HT-29 (cell line): ENCODE data around the gene HMGCS1. TPM values are rescaled to one million over a fixed set of nuclear protein-coding genes. Genes with fewer than 3 reads are reported as not detected.
"Not testable (repeated sequence)": the region's sequence is repeated elsewhere in the genome, so short reads cannot be mapped to it uniquely, and the experiment has no call there.

Experiments
- DNase-seq: peaks from one replicate; pipeline ENCODE4 v3.0.0-alpha.2; 2015; ENCODE audit warnings: low spot score
- total RNA-seq: library from RNA; depleted of rRNA; stranded (reverse); fragments of >200 nt; shearing (Covaris generic); gene quantifications from 2 replicates; pipeline ENCODE4 v1.2.3, GENCODE V29; 2014; rRNA removed

Gene HMGCS1
- total RNA-seq, result 50.6 and 51.4 TPM in 2 replicates

GRCh38 chr5:43313035-43313853 is at the start of gene HMGCS1:
HMGCS1 (minus strand) TSS chr5:43313412; CDS start chr5:43298965, 14,447 bp downstream.
- DNase-seq, result peak; percentile 100

- DNase-seq, result no peak
Observed at GRCh38 chr5:43358726-43359125, 45.5 kb upstream of the HMGCS1 start.

- no peak for DNase-seq
Observed at GRCh38 chr5:43358301-43358700, 45.1 kb upstream of the HMGCS1 start.

- DNase-seq, result no peak
Observed at GRCh38 chr5:43357878-43358281, 44.7 kb upstream of the HMGCS1 start.

- no peak for DNase-seq
Observed at GRCh38 chr5:43357067-43357466, 43.9 kb upstream of the HMGCS1 start.

- DNase-seq, result no peak
Observed at GRCh38 chr5:43354774-43355173, 41.6 kb upstream of the HMGCS1 start.

GRCh38 chr5:43353668-43354067 is 40.5 kb upstream of the HMGCS1 start:
- no peak for DNase-seq

GRCh38 chr5:43352915-43353314 is 39.7 kb upstream of the HMGCS1 start:
- no peak for DNase-seq

GRCh38 chr5:43352131-43352530 is 38.9 kb upstream of the HMGCS1 start:
- DNase-seq, result no peak

GRCh38 chr5:43348861-43349363 is 35.7 kb upstream of the HMGCS1 start:
- no peak for DNase-seq

- DNase-seq, result no peak
Observed at GRCh38 chr5:43348207-43348606, 35.0 kb upstream of the HMGCS1 start.

- DNase-seq, result no peak
Observed at GRCh38 chr5:43338862-43339261, 25.6 kb upstream of the HMGCS1 start.

- peak; percentile 6 for DNase-seq
Observed at GRCh38 chr5:43336159-43336558, 22.9 kb upstream of the HMGCS1 start.

- DNase-seq, result no peak
Observed at GRCh38 chr5:43335681-43336080, 22.5 kb upstream of the HMGCS1 start.

GRCh38 chr5:43332401-43332800 is 19.2 kb upstream of the HMGCS1 start:
- no peak for DNase-seq

GRCh38 chr5:43325624-43326023 is 12.4 kb upstream of the HMGCS1 start:
- not testable (repeated sequence) for DNase-seq

GRCh38 chr5:43323488-43323887 is 10.3 kb upstream of the HMGCS1 start:
- not testable (repeated sequence) for DNase-seq

GRCh38 chr5:43320846-43321245 is 7.6 kb upstream of the HMGCS1 start:
- DNase-seq, result no peak

- no peak for DNase-seq
Observed at GRCh38 chr5:43316421-43316820, 3.2 kb upstream of the HMGCS1 start.

- DNase-seq, result no peak
Observed at GRCh38 chr5:43315682-43316081, 2.5 kb upstream of the HMGCS1 start.

GRCh38 chr5:43315263-43315662 is 2.1 kb upstream of the HMGCS1 start:
- peak; percentile 73 for DNase-seq

- peak; percentile 56 for DNase-seq
Observed at GRCh38 chr5:43314724-43315123, 1.5 kb upstream of the HMGCS1 start.

- DNase-seq, result no peak
Observed at GRCh38 chr5:43313854-43314457, 744 bp upstream of the HMGCS1 start.
